ENCODE data around the gene CLTCL1. TPM values are rescaled to one million over a fixed set of nuclear protein-coding genes. Genes with fewer than 3 reads are reported as not detected.

The CLTCL1 gene
- total RNA-seq, 1 donor = 7.1 TPM

DNA sequence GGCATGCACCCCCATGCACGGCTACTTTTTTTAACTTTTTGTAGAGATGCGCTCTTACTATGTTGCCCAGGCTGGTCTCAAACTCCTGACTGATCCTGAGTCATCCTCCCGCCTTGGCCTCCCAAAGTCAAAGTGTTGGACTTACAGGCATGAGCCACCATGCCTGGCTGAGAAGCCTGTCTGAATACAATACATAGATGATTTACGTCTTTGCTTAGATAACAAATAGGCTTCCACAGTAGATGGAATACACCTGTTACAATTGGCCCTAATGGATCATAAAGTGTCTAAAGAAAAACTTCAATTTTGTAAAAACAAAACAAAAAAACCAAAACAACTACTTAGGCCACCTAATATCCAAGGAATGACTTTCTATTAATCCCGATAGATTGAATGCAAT is 13.0 kb upstream of the CLTCL1 start:
- TF ChIP-seq, protein P1, sequence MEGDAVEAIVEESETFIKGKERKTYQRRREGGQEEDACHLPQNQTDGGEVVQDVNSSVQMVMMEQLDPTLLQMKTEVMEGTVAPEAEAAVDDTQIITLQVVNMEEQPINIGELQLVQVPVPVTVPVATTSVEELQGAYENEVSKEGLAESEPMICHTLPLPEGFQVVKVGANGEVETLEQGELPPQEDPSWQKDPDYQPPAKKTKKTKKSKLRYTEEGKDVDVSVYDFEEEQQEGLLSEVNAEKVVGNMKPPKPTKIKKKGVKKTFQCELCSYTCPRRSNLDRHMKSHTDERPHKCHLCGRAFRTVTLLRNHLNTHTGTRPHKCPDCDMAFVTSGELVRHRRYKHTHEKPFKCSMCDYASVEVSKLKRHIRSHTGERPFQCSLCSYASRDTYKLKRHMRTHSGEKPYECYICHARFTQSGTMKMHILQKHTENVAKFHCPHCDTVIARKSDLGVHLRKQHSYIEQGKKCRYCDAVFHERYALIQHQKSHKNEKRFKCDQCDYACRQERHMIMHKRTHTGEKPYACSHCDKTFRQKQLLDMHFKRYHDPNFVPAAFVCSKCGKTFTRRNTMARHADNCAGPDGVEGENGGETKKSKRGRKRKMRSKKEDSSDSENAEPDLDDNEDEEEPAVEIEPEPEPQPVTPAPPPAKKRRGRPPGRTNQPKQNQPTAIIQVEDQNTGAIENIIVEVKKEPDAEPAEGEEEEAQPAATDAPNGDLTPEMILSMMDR (IDR thresholded peaks at IDR 0.05; ENCODE audit: insufficient read depth, low read length) = no peak
- no peak overlapping the region for H3K4me3 ChIP-seq (ENCODE audit: low read depth, low read length)
- no peak for DNase-seq (ENCODE audit: low read depth)

DNA sequence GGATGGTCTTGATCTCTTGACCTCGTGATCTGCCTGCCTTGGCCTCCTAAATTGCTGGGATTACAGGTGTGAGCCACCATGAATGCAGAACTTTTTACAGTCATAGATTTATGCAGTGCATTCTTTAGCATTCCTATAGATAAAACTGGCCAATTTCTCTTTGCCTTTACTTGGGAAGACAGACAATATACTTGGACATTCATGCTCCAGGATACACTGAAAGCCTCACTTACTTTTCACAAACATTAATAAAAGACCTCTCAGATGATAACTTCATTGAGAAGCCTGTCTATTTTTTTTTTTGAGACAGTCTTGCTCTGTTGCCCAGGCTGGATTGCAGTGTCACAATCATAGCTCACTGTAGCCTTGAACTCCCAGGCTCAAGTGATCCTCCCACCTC is 12.3 kb upstream of the CLTCL1 start:
- H3K4me3 ChIP-seq (ENCODE audit: low read depth, low read length) = no peak overlapping the region
- TF ChIP-seq, protein P1 (IDR thresholded peaks at IDR 0.05; ENCODE audit: insufficient read depth, low read length) = no peak
- DNase-seq (ENCODE audit: low read depth) = no peak

DNA sequence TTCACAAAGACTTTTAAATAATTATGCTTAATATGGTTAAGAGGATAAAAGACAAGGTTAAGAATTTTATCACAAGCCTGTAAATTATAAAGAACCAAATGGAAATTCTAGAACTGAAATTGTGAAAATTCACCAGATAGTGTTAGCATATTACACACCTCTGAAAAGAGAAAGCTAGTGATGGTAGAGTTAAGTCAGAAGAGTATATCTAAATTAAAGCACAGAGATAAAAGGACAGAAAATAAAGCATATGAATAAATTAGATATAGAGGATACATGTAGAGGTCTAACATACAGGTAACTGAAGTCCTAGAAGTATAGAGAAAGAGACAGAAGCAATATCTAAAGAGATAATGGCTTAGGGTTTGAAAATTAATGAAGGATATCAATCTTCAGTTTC is 4.2 kb upstream of the CLTCL1 start:
- TF ChIP-seq, protein P1 (IDR thresholded peaks at IDR 0.05; ENCODE audit: insufficient read depth, low read length) = no peak
- no peak overlapping the region for H3K4me3 ChIP-seq (ENCODE audit: low read depth, low read length)
- no peak for DNase-seq (ENCODE audit: low read depth)

DNA sequence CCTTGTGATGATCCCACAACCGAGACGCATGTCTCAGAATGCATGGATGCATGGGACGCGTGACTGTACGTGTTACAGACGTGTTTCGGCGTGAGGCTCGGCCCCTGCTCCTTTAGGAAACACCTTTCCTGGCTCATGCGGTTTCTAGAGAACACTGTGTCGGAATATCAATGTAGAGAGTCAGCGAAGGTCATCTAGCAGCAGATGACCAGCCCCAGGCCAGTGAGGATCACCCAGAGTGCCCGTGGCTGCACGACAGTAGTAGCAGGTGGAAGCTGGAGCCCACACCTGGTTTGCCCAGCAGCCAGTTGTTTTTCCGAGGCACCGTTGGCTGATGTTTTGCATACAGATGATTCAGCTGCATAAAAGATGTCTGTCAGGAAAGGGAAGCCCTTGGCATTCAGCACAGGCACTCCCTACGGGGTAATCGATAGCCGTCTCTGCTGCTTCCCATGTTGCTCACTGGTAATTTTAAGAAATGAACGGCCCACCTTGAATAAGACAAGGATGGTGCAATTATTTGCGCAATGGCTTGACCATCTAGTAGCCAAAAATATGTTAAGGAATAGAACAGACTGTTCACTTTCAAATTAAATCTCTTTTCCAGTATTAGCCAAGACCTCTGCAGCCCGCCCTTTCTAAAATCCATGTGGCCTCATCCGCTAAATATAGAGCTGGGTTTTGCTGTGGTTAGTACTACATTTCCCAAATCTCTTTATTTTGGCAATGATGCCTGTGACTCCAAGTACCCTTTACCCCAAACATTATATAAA is 1.1 kb upstream of the CLTCL1 start:
- no peak for DNase-seq (ENCODE audit: low read depth)
- peak overlapping the region; percentile 81 for H3K4me3 ChIP-seq (ENCODE audit: low read depth, low read length)
- TF ChIP-seq, protein P1 (IDR thresholded peaks at IDR 0.05; ENCODE audit: insufficient read depth, low read length) = no peak

DNA sequence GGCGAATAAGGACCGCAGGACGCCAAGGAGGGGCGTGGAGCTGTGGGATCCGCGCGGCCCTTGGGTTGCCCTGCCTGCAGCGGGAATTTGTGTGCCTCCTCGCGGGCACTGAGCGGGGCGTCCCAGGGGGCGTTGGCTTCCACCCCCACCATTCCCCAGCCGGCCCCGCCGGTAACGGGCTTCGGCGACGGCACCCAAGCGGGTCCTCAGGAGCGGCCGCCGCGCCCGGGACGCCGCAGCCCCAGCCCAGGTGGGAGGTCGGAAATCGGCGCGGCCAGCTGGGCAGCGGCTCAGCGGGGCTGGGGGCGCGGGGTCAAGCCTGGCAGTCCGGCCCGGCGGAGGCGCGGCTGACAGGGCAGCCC is 320 bp downstream of the CLTCL1 start:
- TF ChIP-seq, protein P1 (IDR thresholded peaks at IDR 0.05; ENCODE audit: insufficient read depth, low read length) = no peak
- H3K4me3 ChIP-seq (ENCODE audit: low read depth, low read length) = peak overlapping the region; percentile 79
- no peak for DNase-seq (ENCODE audit: low read depth)

DNA sequence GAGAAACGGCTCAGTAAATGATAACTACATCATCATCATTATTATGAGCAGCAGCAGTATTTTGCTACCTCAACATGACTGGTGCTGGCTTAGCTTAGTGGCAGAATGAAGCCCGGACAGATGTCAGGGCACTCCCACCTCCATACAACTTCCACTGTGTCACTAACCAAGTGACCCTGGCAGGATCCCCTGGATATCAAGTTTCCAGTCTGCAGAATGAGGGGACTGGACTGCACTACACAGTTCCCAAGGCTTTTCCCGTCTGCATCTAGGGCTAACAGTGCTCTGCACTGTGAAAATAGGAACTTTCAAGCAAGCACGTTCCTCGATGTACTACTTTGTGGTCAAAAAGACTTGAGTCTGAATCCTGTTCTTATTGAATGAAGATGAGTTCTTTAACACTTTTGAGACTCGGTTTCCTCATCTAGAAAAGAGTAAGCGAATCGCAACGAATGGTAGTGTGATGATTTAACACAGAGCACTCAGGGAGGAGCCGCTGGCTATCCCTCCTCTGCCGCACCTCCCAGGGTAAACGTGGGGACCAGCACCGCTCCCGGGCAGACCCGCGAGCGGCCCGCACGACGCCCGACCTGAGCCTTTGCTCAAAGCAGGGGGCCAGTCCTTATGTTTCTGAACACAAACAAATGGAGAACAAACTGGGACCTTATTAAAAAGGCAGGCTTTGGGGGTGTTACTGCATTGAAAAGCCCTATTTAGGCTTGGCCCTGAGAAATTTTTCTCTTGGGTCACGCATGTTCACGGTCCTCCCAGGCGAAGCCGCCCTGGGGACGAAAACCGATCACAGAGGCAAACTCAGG is 910 bp downstream of the CLTCL1 start:
- TF ChIP-seq, protein P1 (IDR thresholded peaks at IDR 0.05; ENCODE audit: insufficient read depth, low read length) = no peak
- H3K4me3 ChIP-seq (ENCODE audit: low read depth, low read length) = peak overlapping the region; percentile 79
- peak; percentile 17 for DNase-seq (ENCODE audit: low read depth)

All from fibroblast of the aortic adventitia (primary cell).